Activated T-cell treated with anti-CD3 and anti-CD28 coated beads, Interleukin-2, amount 50 U/mL, for 48 hours (primary cell): Measurements from ENCODE around the gene FSTL1.
A peak's percentile ranks its signal among the peaks of the same experiment; 100 is the strongest.

Source experiments
- DNase-seq, 2 experiments: peaks; one replicate each; pipeline ENCODE4 v3.0.0-alpha.2; 2020

Gene FSTL1, protein sequence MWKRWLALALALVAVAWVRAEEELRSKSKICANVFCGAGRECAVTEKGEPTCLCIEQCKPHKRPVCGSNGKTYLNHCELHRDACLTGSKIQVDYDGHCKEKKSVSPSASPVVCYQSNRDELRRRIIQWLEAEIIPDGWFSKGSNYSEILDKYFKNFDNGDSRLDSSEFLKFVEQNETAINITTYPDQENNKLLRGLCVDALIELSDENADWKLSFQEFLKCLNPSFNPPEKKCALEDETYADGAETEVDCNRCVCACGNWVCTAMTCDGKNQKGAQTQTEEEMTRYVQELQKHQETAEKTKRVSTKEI

DNA sequence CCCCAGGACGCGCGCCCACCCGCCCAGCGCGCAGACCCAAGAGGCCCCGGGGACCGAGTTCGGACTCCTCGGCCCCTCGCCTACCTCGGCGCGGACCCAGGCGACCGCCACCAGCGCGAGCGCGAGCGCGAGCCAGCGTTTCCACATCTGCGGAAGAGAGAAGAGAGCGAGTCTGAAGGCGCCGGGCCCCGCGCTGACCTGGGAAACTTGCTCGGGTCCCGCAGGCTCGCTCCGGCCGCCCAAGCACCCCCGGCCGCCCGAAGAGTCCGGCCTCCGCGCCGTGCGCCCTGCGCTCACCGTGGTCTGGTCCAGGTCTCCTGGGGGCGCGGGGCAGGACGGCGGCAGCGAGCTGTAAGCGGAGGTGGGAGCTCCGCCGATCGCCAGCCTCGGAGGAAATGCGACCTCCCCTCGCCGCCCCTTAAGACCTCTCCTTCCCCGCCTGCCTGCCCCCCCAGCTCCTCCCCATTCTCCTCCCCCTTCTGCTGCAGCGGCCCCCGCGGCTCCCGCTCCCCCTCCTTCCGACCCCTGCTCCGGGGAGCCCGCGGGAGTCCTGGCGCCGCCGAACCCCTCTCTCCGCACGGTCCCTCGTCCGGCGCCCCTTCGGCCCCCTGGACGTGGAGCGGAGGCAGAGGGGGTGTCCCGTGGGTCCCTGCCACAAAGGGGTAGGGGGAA, at the start of gene FSTL1:
Gene FSTL1 (minus strand): TSS at position 393 of the 672 bp plus-strand sequence. CDS start 246 bp downstream, at position 147.
- DNase-seq: peak in 1 of 2 experiments; percentile 35

DNA sequence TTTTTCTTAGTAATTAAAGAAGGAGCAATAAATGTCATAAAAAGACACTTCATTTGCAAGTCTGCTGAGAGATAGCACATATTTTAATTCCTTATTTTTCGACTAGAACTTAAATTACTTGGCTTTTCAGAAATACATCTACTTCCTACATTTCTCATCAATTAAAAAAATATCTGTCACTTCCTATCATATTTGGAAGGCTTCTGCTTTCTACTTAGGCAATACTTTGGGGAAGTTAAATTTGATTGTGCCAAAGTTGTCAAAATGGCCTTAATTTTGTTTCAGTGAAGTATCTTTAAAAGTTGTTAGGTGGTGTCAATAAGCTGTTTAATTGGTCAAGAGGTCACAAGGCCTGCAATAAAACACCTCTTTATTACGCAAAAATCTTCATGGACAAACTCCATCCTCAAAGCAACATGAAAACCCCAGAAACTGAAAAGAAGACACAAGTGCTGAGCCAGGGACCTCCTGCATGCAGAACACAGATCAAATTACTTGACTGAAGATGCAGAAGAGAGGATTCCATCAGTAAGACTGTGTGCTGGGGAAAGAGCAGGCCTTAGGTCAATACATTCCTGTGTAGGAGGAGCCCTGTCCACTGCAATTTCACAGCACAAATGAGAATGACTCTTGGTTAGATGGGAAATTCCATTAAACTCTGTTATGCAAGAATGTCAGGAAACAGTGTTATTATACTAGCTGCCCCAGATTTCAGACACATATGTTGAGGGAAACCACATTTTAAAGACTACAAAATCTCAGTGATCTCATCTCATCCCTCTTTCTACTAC, 48.0 kb upstream of the FSTL1 start:
- DNase-seq: no peak

DNA sequence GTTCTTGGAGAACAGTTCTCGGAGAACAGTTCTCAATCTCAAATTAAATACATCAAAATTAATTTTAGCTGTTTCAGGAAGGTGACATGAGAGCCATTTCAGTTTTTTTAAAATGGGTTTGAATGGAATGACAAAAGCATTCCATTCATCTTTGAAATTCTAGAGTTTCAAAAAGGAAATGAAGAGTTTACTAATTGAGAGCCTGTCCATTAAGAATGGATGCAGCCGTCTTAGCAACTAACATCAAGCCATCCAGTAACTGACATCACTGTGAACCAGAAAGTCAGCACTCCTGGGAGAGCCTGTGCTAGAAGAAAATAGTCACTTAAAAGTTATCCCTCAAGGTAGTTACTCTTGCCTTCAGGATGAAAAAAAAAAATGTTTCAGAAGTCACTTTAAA, 47.0 kb upstream of the FSTL1 start:
- DNase-seq: no peak

DNA sequence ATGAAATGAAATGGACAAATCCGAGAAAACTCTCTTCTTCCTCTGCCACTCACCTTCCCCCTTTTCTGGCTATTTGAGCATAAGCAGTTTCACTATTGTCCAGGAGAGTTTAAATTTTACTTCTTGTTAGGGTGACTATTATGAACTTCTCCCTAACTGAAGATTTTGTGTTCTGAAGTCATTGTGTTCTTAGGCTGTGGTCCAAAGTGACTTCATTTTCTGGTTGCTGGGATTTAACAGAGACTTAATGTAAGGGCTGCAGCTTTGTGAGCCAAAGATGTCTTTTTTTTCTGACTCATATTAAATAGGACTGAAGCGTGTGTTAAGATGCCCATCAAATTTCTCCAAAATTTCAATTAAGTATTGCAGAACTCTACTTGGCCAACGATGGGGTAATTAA, 46.5 kb upstream of the FSTL1 start:
- no peak for DNase-seq

DNA sequence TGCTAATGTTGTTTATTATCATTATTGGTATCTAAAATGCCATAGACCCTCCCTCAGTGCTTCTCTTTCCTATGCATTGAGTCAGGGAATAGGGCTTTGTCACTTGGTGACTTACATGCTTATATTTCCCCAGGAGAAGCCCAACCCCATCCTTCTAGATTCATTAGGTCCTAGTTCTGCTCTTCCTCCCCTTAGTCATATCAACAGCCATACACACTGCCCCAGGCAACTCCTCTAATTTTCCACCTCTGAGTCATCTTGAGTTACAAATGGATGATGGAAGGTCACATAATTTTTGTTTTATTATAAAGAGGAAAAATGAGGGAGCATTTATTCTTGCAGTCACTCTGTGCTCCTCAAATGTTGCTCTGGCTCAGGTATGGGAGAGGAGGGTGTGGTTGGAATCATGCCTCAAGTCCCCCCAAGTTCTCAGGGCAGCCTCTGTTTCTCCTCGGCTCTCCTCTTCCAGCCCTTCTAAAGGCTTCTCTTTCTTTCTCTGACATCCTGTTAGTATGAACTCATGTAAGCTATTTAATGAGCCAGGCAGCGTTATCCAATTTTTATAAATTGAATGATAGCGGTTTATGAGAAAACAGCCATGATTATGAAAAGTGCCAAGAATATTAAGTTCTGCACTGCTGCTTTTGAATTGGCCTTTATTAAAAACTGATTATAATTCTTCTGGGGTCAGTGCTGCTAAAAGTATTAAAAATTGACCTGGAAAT, 45.6 kb upstream of the FSTL1 start:
- DNase-seq: no peak

DNA sequence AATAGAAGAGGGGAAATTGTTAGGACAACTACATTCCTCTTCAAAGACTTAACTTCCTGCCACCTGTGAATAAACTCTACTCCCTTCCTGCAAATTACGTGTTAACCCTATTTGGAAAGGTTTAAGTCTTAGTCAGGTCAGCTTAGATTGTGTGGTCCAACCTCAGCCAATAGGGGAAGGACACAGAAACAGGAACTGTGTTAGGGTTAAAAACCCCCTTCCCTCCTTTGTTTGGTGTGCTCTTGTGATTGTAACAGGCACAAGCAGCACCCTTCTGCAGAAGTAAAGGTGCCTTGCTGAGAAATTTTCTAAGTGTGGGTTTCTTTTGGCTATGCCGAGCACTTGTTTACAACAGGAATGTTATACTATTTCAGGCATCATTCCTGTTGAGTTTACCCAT, 45.0 kb upstream of the FSTL1 start:
- no peak for DNase-seq

DNA sequence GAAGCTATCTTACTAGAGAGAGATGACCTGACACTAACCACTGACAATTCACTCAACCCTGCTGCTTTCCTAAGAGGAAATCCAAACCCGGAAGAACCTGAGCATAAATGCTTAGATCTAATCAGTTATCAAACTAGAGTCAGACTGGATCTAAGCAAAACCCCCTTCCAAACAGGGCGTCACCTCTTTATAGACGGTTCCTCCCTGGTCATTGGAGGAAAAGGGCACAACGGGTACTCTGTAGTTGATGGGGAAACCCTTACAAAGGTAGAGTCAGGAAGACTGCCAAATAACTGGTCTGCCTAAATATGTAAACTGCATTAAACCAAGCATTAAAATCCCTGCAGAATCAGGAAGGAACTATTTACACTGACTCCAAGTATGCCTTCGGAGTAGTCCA, 41.3 kb upstream of the FSTL1 start:
- no peak for DNase-seq

DNA sequence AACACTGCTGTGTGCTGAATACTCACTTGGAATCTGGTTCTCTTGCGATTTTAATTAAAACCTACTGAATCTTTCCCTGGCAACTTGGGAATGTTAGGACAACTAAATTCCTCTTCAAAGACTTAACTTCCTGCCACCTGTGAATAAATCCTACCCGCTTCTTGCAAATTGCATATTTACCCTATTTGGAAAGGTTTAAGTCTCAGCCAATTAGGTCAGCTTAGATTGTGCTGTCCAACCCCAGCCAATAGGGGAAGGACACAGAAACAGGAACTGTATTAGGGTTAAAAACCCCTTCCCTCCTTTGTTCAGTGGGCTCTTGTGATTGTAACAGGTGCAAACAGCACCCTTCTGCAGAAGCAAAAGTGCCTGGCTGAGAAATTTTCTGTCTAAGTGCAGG, 38.6 kb upstream of the FSTL1 start:
- DNase-seq: no peak

DNA sequence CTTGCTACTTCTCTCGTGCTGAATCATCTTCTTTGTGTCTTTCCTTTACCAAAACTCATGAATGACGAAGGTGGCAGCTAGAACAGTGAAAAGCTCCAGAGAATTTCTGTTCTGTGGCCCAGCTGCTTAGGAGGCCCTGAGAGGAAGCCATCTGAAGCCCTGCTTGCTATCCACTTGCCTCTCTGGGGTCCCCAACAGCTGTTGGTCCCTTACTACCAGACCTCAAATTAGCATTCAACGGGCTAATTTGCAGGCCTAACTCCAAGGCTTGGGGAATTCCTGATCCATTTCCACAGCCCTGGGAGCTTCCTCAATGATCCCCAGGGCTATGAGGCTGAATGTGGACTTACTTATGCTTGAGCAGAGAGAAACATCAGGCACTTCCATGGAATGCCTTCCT, 37.5 kb upstream of the FSTL1 start:
- DNase-seq: no peak

DNA sequence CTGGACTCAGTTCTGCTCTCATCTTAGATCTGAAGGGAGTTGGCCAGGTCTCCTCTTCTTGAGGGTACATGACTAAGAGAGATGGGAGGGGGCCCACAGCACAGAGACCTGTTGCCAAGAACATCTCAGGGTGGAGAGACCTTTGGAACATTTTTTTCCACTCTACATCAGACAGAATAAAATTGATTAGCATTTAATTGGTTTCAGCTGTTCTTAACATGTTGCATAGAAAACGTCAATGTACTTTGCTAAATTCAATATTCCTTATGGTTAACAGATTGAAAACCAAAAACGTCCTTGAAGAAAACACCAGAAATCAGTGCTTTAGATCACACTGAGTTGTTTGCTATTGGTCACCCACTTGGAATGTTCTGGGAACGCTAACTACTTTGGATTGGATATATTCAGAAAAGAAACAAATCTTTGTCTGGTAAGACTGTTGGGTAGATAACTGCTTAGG, 36.4 kb upstream of the FSTL1 start:
- no peak for DNase-seq

DNA sequence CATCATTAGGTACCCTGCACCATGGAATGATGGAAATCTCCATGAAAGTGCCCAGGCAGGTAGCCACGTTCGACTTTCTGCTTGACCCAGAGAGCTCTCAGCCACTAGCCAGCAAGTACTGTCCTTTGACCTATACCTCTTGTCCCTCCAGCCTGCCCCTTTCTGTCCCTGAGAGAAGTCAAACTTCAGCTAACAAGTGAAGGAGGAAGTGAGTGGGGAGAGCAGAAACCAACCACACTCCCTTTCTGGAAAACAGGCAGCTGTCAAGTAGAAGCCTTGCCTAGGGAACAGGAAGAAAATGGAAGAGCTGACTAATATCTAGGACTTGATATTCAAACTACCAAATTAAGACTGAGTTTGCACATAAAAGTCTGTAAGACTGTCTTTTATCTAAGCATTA, 30.3 kb upstream of the FSTL1 start:
- no peak for DNase-seq

DNA sequence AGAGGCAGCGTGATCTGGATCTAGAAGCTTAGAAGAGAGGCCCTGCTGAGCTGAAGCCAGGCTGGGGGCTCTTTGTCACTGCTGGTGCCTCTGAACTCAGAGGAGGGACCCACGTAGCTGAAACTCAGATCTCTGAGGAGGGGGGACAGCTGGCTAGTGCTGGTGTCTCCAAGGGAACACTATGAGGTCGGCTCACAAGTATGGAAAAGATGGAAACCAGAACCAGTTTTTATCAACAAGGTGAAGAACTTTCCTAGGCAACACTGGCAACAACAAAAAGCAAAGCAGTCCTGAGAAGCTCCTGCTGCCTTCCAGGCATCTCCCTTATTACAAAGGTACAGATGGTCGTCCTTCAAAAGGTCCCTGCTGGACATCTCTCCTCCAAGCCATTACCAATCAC, 27.0 kb upstream of the FSTL1 start:
- no peak for DNase-seq

DNA sequence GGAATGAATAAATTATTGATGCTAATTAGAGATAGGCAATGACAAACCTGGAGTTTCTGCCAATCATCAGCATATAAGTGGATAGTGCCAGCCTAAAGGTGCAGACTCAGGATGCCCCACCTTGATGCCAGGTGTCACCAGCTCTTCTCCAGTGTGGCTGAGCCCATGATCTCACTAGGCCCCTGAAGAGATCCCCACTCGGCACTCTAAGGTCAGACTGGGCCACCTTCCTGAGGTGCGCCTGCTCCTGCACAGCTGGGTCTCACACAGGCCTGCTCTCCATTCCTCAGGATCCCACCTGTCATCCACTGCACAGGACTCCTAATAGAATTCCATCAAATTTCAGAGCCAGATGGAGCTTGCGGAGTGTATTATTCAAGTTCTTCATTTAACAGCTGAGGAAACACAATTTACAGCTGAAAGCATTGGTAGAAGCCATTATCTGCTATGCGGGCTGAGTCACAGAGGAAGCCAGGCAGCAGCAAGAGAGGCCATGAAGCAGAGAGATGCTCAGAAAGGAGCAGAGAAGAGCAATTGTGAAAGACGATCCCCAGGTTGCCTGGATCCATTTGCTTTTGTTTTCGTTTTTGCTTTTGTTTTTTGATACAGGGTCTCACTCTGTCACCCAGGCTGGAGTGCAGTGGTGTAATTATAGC, 25.1 kb upstream of the FSTL1 start:
- no peak for DNase-seq

DNA sequence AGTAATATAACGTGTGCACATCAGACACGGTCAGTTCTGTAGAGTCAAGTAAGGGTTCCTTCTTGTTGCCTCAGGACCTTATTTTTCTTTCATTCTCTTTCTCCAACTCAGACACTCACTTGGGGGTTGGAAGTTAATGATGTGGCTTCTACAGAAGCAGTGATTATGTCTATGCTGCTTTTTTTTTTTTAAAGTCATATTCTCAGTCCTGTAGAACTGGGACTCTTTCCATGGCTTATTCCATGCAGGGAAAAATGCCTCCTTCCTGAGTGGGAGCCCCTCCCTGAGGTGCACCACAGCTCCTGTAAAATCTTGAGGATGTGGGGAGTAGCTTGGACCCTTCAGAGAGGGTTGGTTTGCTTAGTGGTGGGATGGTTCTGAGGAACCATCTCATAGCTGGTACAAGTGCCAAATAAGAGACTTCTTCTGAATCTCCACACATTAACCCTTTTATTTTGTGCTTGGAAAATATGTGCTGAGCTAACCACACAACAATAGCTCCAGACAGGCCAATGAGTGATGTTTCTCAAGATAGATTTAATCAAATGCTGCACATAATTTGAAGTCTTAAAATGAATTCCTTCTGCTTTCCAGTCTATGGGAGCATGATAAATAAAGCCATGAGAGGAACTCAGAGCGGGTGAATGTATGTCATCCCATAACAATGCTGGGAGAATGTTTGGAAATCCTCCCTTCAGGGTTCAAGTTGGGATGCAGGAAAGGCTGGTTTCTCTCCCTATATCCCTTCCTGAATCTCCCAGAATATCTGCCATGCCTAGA, 23.3 kb upstream of the FSTL1 start:
- DNase-seq: no peak

DNA sequence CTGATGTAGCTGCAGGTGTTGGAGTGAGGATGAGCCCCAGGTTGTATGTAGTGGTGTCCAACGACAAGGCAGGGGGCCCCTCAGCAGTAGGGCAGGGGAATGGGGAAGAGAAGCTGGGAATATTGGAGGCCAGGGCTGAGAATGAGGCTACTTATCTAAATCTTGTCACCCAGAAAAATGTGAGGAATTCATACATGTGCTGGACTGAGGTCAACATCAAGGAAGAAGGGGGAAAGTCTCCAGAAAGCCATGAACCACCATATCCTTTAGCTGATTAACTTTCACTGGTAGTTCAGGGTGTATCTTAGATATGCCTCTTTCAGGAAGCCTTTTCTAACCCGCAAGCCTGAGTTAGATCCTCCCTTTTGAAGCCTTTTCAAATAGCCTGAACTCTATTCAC, 22.6 kb upstream of the FSTL1 start:
- DNase-seq: no peak

DNA sequence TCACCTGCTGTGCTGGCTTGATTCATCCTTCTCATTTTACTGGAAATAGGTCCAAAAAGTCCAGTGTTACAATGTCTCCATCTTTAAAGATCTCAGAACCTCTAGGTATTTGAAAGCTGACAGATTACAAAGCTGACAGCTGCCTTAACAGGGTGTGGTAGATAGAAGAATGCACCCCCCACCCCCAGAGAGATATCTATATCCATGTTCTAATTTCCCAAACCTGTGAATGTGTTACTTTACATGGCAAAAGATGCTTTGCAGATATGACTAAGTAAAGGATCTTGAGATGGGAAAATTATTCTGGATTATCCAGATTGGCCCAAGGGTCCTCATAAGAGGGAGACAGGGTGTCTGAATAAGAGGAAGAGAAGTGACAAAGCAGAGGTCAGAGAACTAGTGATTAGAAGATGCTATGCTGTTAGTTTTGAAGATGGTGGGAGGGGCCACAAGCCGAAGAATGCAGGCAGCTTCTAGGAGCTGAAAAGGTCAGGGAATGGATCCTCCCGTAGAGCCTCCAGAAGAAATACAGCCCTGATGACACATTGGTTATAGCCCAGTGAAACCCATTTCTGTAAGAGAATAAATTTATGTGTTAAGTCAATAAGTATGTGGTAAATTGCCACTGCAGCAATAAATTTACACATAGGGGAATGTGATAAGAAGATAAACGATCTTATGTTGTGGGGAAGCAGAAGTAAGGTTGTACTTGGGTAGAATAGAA, 21.5 kb upstream of the FSTL1 start:
- no peak for DNase-seq

DNA sequence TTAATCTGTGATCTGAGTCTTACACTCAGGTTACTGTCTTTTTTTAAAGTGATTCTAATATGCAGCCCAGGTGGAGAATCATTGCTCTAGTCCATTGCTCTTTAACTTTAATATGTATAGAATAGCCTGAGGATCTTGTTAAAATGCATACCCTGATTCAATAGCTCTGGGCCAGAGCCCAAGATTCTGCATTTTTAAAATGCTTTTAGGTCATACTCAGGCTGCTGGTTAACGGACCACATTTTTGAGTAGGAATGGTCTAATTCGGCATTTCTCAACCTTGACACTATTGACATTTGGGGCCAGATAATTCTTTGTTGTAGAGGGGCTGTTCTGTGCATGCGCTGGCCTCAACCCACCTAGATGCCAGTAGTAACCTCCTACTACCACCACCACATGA, 20.9 kb upstream of the FSTL1 start:
- DNase-seq: no peak

DNA sequence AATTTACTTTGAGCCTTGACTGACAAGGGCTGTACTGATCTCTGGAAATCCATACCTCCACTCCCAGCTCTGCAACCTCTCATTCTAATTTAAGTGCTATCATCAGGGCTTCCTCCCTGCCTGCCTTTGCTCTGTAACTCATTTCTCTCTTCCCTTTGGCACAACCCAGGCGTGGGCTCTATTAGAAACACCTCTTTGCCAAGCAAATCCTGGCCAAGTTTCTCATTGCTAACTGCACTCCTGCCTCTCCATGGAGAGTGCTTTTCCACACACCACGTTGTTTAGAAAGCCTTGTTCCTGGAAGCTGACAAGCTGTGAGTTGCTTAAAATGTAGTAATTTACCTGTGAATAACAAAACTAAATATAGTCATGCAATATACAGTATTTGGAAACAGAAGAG, 20.1 kb upstream of the FSTL1 start:
- no peak for DNase-seq

DNA sequence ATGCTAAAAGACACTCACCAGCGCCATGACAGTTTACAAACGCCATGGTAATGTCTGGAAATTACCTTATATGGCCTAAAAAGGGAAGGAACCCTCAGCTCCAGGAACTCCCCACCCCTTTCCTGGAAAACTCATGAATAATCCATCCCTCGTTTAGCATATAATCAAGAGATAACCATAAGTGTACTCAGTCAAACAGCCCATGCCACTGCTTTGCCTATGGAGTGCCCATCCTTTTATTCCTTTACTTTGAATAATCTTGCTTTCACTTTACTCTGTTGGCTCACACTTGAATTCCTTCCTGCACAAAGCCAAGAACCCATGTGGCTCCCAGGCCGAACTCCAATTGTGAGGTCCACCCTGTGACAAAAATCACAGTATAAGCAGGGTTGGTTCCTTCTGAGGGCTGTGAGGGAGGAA, 19.1 kb upstream of the FSTL1 start:
- DNase-seq: no peak

DNA sequence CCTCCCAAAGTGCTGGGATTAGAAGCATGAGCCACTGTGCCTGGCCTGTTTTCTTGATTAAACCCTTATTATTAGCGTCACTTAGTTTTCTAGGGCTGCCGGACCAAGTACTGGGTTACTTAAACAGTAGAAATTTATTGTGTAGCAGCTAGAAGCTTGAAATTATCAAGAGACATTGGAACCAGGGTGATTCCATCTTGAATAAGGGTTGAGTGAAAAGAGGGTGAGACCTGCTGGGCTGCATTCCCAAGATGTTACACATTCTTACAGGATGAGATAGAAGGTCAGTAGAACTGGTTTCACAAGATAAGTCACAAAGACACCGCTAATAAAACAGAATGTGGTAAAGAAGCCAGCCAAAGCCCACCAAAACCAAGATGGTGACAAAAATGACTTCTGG, 18.6 kb upstream of the FSTL1 start:
- no peak for DNase-seq

DNA sequence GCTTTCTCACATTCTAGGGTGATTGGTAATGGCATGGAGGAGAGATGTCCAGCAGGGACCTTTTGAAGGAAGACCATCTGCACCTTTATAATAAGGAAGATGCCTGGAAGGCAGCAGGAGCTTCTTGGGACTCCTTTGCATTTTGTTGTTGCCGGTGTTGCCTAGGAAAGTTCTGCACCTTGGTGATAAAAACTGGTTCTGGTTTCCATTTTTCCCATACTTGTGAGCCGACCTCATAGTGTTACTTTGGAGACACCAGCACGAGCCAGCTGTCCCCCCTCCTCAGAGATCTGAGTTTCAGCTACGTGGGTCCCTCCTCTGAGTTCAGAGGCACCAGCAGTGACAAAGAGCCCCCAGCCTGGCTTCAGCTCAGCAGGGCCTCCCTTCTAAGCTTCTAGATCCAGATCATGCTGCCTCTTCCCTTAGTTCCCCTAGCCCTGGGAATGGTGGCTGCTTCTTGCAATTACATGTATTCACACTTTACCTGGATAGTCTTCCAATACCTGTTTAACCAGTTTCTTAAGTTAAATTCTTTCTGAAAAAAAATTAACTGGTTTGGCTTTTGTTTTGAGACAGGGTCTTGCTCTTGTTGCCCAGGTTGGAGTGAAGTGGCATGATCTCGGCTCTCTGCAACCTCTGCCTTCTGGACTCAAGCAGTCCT, 18.0 kb upstream of the FSTL1 start:
- no peak for DNase-seq
